HG03575 (cell line): ENCODE measurements around the gene PLIN1.

Source experiments
- ATAC-seq: cut with Tn5 transposase; IDR thresholded peaks from one replicate; pipeline ENCODE4 v1.9.1; 2021; ENCODE audit not compliant: unreplicated experiment, insufficient number of reproducible peaks, low FRiP score; ENCODE audit errors: extremely low read depth

The PLIN1 gene

GRCh38 chr15:89656116-89656815 lies 22.9 kb downstream of the PLIN1 start:
- no peak for ATAC-seq

- ATAC-seq: no peak
These were observed 24.0 kb downstream of the PLIN1 start, which contains the start of gene KIF7 for GRCh38 chr15:89654847-89655805. KIF7 (minus strand) TSS chr15:89655467; CDS start chr15:89652930, 2,537 bp downstream.

GRCh38 chr15:89654301-89654761 lies 24.8 kb downstream of the PLIN1 start:
- no peak for ATAC-seq

GRCh38 chr15:89653578-89653977 lies 25.6 kb downstream of the PLIN1 start:
- no peak for ATAC-seq

GRCh38 chr15:89652666-89653065 lies 26.5 kb downstream of the PLIN1 start:
- no peak for ATAC-seq

GRCh38 chr15:89652131-89652530 lies 27.0 kb downstream of the PLIN1 start:
- no peak for ATAC-seq

GRCh38 chr15:89649716-89650115 lies 29.5 kb downstream of the PLIN1 start:
- ATAC-seq: no peak

- no peak for ATAC-seq
These were observed 30.0 kb downstream of the PLIN1 start for GRCh38 chr15:89649013-89649625.

GRCh38 chr15:89648106-89649012 lies 30.8 kb downstream of the PLIN1 start:
- no peak for ATAC-seq

GRCh38 chr15:89647191-89647851 lies 31.8 kb downstream of the PLIN1 start:
- ATAC-seq: no peak

- no peak for ATAC-seq
These were observed 32.6 kb downstream of the PLIN1 start for GRCh38 chr15:89646416-89647141.

- no peak for ATAC-seq
These were observed 33.5 kb downstream of the PLIN1 start for GRCh38 chr15:89645680-89646079.

- ATAC-seq: no peak
These were observed 37.1 kb downstream of the PLIN1 start for GRCh38 chr15:89642106-89642505.

- no peak for ATAC-seq
These were observed 38.1 kb downstream of the PLIN1 start for GRCh38 chr15:89641053-89641452.

GRCh38 chr15:89640245-89640644 lies 38.9 kb downstream of the PLIN1 start:
- no peak for ATAC-seq

GRCh38 chr15:89633585-89633984 lies 45.6 kb downstream of the PLIN1 start:
- no peak for ATAC-seq

- no peak for ATAC-seq
These were observed 46.4 kb downstream of the PLIN1 start for GRCh38 chr15:89632563-89633430.
